SKM-1 treated with dmso at 0.1 percent for 144 hours (cell line): ENCODE results near the gene ROBO2.

Source experiments
- DNase-seq: peaks from one replicate; lab custom pipeline; 2025; ENCODE audit not compliant: unreplicated experiment; lab: John Stamatoyannopoulos, UW

ROBO2 gene

GRCh38 chr3:77122652-77123051 is 82.8 kb downstream of the ROBO2 start:
- no peak for DNase-seq

GRCh38 chr3:77125966-77126365 is 86.1 kb downstream of the ROBO2 start:
- DNase-seq, result no peak

GRCh38 chr3:77134769-77135168 is 94.9 kb downstream of the ROBO2 start:
- DNase-seq, result no peak

GRCh38 chr3:77137559-77137958 is 97.7 kb downstream of the ROBO2 start:
- no peak for DNase-seq

- no peak for DNase-seq
These were observed 99.7 kb downstream of the ROBO2 start for GRCh38 chr3:77139624-77140023.

- DNase-seq, result no peak
These were observed 101.5 kb downstream of the ROBO2 start for GRCh38 chr3:77141423-77141822.

- DNase-seq, result no peak
These were observed 102.7 kb downstream of the ROBO2 start for GRCh38 chr3:77142578-77142977.

GRCh38 chr3:77146004-77146403 is 106.1 kb downstream of the ROBO2 start:
- no peak for DNase-seq

GRCh38 chr3:77147836-77148578 is 108.1 kb downstream of the ROBO2 start:
- DNase-seq, result no peak

- DNase-seq, result no peak
These were observed 109.5 kb downstream of the ROBO2 start for GRCh38 chr3:77149382-77149781.

GRCh38 chr3:77150028-77150427 is 110.1 kb downstream of the ROBO2 start:
- no peak for DNase-seq

- no peak for DNase-seq
These were observed 110.9 kb downstream of the ROBO2 start for GRCh38 chr3:77150759-77151158.

GRCh38 chr3:77158730-77159581 is 119.1 kb downstream of the ROBO2 start:
- DNase-seq, result no peak

- no peak for DNase-seq
These were observed 121.1 kb downstream of the ROBO2 start for GRCh38 chr3:77160931-77161497.

GRCh38 chr3:77169823-77170222 is 129.9 kb downstream of the ROBO2 start:
- no peak for DNase-seq

GRCh38 chr3:77171026-77171425 is 131.1 kb downstream of the ROBO2 start:
- DNase-seq, result no peak

- no peak for DNase-seq
These were observed 139.9 kb downstream of the ROBO2 start for GRCh38 chr3:77179762-77180161.

- no peak for DNase-seq
These were observed 142.4 kb downstream of the ROBO2 start for GRCh38 chr3:77182341-77182740.

- no peak for DNase-seq
These were observed 146.4 kb downstream of the ROBO2 start for GRCh38 chr3:77186319-77186718.

- DNase-seq, result no peak
These were observed 146.8 kb downstream of the ROBO2 start for GRCh38 chr3:77186728-77187127.

- no peak for DNase-seq
These were observed 148.3 kb downstream of the ROBO2 start for GRCh38 chr3:77188210-77188609.

GRCh38 chr3:77189258-77189657 is 149.4 kb downstream of the ROBO2 start:
- no peak for DNase-seq
